MM.1S (cell line): Measurements from ENCODE around the gene FAM81B.

Experiments used
- DNase-seq: peaks from one replicate; pipeline ENCODE4 v3.0.0-alpha.2; 2015
- H2AFZ ChIP-seq: fragments of 300-600 bp; sonication (generic); 2 replicates; pipeline ENCODE4 v1.6.0; 2016; ENCODE audit warnings: antibody characterized with exemption, low read length
- H3F3A ChIP-seq: fragments of 300-600 bp; sonication (generic); 2 replicates; pipeline ENCODE4 v1.6.1; 2016; ENCODE audit warnings: mild to moderate bottlenecking, antibody characterized with exemption, low read length, moderate library complexity, mixed read lengths; ENCODE audit not compliant: insufficient read depth
- H3K27ac ChIP-seq: fragments of 300-600 bp; sonication (generic); 2 replicates; pipeline ENCODE4 v1.5.1; 2016; ENCODE audit warnings: mild to moderate bottlenecking, low read length
- H3K27me3 ChIP-seq: fragments of 300-600 bp; sonication (generic); replicated peaks from 2 replicates; pipeline ENCODE4 v1.6.0; 2016; ENCODE audit warnings: low read length; ENCODE audit not compliant: insufficient read depth
- H3K36me3 ChIP-seq: fragments of 300-600 bp; sonication (generic); replicated peaks from 2 replicates; pipeline ENCODE4 v1.6.1; 2016; ENCODE audit warnings: mild to moderate bottlenecking, low read length, mixed read lengths; ENCODE audit not compliant: insufficient read depth
- H3K4me1 ChIP-seq: fragments of 300-600 bp; sonication (generic); 2 replicates; pipeline ENCODE4 v1.6.1; 2016; ENCODE audit warnings: low read length, mixed read lengths
- H3K4me2 ChIP-seq: fragments of 300-600 bp; sonication (generic); 2 replicates; pipeline ENCODE4 v1.6.0; 2016; ENCODE audit warnings: low read depth, low read length
- H3K4me3 ChIP-seq: fragments of 300-600 bp; sonication (generic); 2 replicates; pipeline ENCODE4 v1.5.1; 2016; ENCODE audit warnings: low read length, mixed read lengths
- H3K79me2 ChIP-seq: fragments of 300-600 bp; sonication (generic); 2 replicates; pipeline ENCODE4 v1.6.1; 2016; ENCODE audit warnings: mixed run types, low read length, mixed read lengths
- H3K9ac ChIP-seq: fragments of 300-600 bp; sonication (generic); 2 replicates; pipeline ENCODE4 v1.6.1; 2016; ENCODE audit warnings: low read length, mixed read lengths
- H3K9me2 ChIP-seq: fragments of 300-600 bp; sonication (generic); replicated peaks from 2 replicates; pipeline ENCODE4 v1.6.1; 2016; ENCODE audit warnings: mild to moderate bottlenecking, low read length, mixed read lengths; ENCODE audit not compliant: insufficient read depth
- H3K9me3 ChIP-seq: fragments of 300-600 bp; sonication (generic); replicated peaks from 2 replicates; pipeline ENCODE4 v1.6.1; 2016; ENCODE audit warnings: mild to moderate bottlenecking, low read length, mixed read lengths; ENCODE audit not compliant: insufficient read depth
- H4K20me1 ChIP-seq: fragments of 300-600 bp; sonication (generic); 2 replicates; pipeline ENCODE4 v1.6.1; 2016; ENCODE audit warnings: mild to moderate bottlenecking, low read length, moderate library complexity, mixed read lengths; ENCODE audit not compliant: insufficient read depth
- EZH2 ChIP-seq: fragments of 300-600 bp; sonication (generic); optimal IDR thresholded peaks from 2 replicates; pipeline ENCODE3; 2017; ENCODE audit warnings: low read depth, mild to moderate bottlenecking, antibody characterized with exemption, low read length, mixed read lengths
- EZH2phosphoT487 ChIP-seq: fragments of 300-600 bp; sonication (generic); IDR thresholded peaks from 2 replicates; pipeline ENCODE4 v1.6.1; 2018; ENCODE audit warnings: antibody characterized with exemption, low read length
- TF ChIP-seq, protein P1 (sequence below): fragments of 300-600 bp; sonication (generic); IDR thresholded peaks from 2 replicates; pipeline ENCODE4 v1.5.1; 2016; ENCODE audit warnings: antibody characterized with exemption, low read length, mixed read lengths

Gene FAM81B

DNA sequence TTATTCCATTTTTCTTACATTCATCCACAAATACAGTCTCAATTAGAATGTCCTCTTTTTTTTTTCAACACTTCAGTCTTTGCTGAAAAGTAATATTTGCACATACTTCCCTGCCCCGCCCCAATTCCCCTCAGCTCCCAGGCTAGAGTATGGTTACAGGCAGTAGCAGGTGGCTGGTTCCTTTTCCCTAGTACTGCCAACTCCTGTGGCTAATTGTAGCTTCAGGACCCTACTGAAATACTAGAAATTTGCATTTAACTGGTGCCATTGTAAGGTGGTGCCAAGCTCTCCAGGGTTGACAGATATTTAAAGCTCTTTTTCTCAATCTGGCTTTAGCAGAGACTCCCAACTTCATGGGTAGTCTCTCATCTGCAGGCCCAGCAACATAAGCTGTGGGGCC, 80.3 kb downstream of the FAM81B start:
- no peak overlapping the region for H3K27ac ChIP-seq
- H3K4me3 ChIP-seq = no peak overlapping the region
- no peak overlapping the region for H3K9ac ChIP-seq
- H3F3A ChIP-seq = no peaks in the 10 kb centered on the region
- no peaks in the 10 kb centered on the region for H4K20me1 ChIP-seq
- no peak overlapping the region for H2AFZ ChIP-seq
- no peaks in the 10 kb centered on the region for H3K79me2 ChIP-seq
- no peaks in the 10 kb centered on the region for H3K27me3 ChIP-seq
- H3K36me3 ChIP-seq = 0 out of 2 replicates have a peak, but pooled peaks cover 5% of the 10 kb centered on the region
- H3K9me2 ChIP-seq = no peaks in the 10 kb centered on the region
- H3K4me1 ChIP-seq = no peaks in the 10 kb centered on the region
- no peak overlapping the region for H3K4me2 ChIP-seq
- DNase-seq = no peak
- TF ChIP-seq, protein P1, sequence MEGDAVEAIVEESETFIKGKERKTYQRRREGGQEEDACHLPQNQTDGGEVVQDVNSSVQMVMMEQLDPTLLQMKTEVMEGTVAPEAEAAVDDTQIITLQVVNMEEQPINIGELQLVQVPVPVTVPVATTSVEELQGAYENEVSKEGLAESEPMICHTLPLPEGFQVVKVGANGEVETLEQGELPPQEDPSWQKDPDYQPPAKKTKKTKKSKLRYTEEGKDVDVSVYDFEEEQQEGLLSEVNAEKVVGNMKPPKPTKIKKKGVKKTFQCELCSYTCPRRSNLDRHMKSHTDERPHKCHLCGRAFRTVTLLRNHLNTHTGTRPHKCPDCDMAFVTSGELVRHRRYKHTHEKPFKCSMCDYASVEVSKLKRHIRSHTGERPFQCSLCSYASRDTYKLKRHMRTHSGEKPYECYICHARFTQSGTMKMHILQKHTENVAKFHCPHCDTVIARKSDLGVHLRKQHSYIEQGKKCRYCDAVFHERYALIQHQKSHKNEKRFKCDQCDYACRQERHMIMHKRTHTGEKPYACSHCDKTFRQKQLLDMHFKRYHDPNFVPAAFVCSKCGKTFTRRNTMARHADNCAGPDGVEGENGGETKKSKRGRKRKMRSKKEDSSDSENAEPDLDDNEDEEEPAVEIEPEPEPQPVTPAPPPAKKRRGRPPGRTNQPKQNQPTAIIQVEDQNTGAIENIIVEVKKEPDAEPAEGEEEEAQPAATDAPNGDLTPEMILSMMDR = no peak
- no peak for TF ChIP-seq EZH2
- no peak for TF ChIP-seq EZH2phosphoT487
- no peaks in the 10 kb centered on the region for H3K9me3 ChIP-seq

DNA sequence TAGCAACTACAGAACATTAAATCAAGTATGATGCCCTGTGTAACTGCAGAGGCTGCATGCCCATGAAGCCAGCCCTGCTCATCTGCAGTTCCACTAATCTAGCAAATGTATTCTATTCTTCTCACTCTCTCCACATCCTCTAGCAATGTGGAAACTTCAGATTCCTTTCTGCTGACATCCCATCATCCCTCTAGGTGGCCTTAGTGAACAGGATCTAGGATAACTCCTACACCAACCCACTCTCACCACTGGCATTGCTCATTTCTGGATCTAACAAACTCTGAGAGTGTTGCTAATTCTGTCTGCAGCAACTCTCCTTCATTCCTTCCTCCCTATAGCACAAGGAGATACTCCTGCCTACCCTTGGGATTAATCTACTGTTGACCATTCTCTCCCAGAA, 80.8 kb downstream of the FAM81B start:
- Histone ChIP-seq H3F3A (no peaks in the 10 kb centered on the region), H4K20me1 (no peaks in the 10 kb centered on the region), H2AFZ (no peak overlapping the region), H3K27ac (no peak overlapping the region), H3K27me3 (no peaks in the 10 kb centered on the region), H3K79me2 (no peaks in the 10 kb centered on the region), H3K4me1 (no peaks in the 10 kb centered on the region), H3K9me3 (no peaks in the 10 kb centered on the region), H3K9me2 (no peaks in the 10 kb centered on the region), H3K4me3 (no peak overlapping the region), H3K9ac (no peak overlapping the region), H3K36me3 (0 out of 2 replicates have a peak, but pooled peaks cover 5% of the 10 kb centered on the region), H3K4me2 (no peak overlapping the region)
- no peak for DNase-seq
- TF ChIP-seq EZH2 = no peak
- TF ChIP-seq EZH2phosphoT487 = no peak
- TF ChIP-seq, protein P1 = no peak

DNA sequence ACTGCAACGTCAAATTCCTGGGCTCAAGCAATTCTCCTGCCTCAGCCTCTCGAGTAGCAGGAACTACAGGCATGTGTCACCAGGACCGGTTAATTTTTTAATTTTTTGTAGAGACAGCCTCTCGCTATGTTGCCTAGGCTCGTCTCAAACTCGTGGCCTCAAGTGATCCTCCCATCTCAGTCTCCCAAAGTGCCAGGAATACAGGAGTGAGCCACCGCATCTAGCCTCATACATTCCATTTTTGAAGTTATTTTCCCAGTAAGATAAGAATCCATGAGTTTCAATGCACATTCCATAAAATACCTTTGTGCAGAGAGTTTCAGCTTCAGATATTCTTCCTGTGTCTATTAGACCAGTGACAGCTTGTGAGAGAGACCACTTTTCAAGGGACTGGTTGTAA, 93.3 kb downstream of the FAM81B start:
- no peaks in the 10 kb centered on the region for H3K9me2 ChIP-seq
- no peak overlapping the region for H3K9ac ChIP-seq
- H3K4me1 ChIP-seq = no peaks in the 10 kb centered on the region
- no peaks in the 10 kb centered on the region for H4K20me1 ChIP-seq
- no peaks in the 10 kb centered on the region for H3K27me3 ChIP-seq
- no peak for DNase-seq
- no peak overlapping the region for H3K27ac ChIP-seq
- peaks cover 29% of the 10 kb centered on the region; the same call in 1 of the 2 replicates for H3K36me3 ChIP-seq
- no peak overlapping the region for H3K4me3 ChIP-seq
- H3K9me3 ChIP-seq = no peaks in the 10 kb centered on the region
- H3F3A ChIP-seq = no peaks in the 10 kb centered on the region
- H2AFZ ChIP-seq = no peak overlapping the region
- no peaks in the 10 kb centered on the region for H3K79me2 ChIP-seq
- TF ChIP-seq, protein P1 = no peak
- TF ChIP-seq EZH2phosphoT487 = no peak
- no peak for TF ChIP-seq EZH2
- H3K4me2 ChIP-seq = no peak overlapping the region
